HG03095 (cell line): ENCODE data around the gene MYO18A.

ENCODE experiments used
- ATAC-seq: cut with Tn5 transposase; IDR thresholded peaks from one replicate; pipeline ENCODE4 v1.9.1; 2021; ENCODE audit warnings: moderate library complexity; ENCODE audit not compliant: unreplicated experiment

MYO18A gene

GRCh38 chr17:29038085-29038795 lies 142.0 kb downstream of the MYO18A start:
- ATAC-seq: no peak

- no peak for ATAC-seq
Observed at GRCh38 chr17:29037739-29038084, 142.5 kb downstream of the MYO18A start.

- ATAC-seq: no peak
Observed at GRCh38 chr17:29036584-29036983, 143.6 kb downstream of the MYO18A start.

- no peak for ATAC-seq
Observed at GRCh38 chr17:29034510-29034909, 145.7 kb downstream of the MYO18A start.

DNA sequence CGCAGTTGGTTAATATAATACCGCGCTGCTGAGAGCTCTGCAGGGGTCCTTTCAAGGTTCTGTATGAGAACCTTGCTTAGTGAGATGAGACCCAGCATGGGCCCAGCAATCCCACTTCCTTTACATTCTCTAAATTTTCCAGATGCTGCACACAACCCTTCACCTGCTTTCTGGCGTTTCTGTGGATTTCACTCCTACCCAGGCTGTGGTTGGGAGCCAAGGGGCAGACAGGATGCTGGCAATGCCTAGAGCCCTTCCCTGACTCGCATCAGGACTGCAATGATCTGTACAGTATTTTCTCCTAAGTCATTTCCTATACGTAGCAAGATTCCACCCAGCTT lies 147.4 kb downstream of the MYO18A start:
- ATAC-seq: no peak

DNA sequence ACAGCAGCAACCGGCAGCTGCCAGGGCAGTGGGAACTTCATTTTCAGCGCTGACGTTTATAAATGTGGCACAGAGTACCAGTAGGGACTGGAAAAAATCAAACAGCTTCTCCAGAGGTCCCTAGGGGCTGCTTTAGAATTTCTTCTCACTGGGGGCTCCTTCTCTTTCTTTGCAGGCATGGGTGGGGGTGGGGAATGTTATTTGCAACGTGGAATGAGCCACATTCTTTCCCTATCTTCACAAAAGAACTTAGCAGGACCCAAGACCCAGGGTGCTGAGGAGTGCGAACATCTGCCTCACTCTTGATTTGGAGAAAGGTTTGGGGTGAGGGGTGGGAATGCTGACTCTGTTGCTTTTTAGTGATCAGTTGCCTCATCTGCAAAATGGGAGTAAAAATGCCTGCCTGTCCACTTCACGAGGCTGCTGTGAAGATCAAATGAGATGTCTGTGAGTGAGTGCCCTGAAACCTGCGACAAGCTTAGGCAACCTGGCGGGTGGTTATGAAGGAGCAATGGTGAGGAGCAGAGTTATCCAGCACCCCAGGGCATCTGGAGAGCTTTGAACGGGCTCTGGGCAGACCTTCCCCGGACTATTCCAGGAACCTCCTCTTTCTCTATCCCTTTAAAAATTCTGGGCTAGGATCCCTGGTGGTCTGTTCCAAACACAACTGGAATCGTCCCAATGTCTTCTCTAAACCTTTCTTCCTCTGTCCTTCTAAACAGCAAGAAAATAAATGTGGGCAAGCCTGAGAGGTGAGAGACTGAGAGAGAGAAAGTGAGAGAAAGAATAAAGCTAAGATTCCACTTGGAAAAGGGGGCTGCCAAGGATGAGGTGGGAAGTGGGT lies 148.0 kb downstream of the MYO18A start:
- no peak for ATAC-seq

DNA sequence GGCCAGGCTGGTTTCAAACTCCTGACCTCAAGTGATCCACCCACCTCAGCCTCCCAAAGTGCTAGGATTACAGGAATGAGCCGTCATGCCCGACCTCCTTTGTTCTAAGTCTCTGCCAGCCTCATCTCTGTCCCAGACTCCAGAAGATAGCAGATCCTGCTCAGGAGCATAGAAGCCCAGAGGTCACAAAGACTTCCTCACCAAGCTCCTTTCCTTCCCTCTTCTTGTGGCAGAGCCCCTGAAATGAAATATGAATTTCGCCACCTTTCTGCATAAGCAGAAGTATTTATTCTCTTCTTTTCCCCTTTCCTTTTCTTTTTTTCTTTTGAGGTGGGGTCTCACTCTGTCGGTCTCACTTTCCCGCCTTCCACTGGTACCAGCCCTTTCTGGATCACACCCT lies 148.7 kb downstream of the MYO18A start:
- no peak for ATAC-seq

DNA sequence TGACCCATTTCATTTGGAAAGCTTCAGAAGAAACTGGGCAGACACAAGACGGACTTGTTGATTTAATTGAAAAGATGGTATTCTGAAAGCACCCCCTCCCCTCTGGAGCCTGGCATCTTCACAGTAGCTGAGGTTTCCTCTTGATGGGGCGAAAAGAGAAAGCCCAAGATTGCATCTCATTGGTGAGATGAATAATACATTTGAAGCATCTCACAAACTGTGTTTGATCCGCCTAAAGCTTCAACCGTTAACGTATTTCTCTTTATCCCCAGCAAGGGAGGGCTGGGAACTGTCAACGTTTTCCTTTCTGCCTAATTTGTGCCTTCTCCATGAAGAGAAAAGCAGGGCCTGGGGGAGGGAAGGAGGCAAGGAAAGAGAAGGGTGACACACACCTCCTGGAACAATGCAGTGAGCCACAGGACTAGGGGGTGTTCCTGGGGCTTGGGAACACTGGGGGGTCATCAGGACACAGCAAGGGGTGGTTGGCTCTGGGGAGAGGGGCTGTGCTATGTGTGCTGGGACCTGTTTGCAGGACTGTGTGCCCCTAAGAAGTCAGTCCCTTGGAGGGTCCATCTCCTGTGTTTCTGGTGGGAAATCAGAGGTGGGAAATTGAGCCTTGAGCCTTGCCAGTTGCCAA lies 155.8 kb downstream of the MYO18A start:
- no peak for ATAC-seq

- ATAC-seq: no peak
Observed at GRCh38 chr17:29022074-29022473, 158.1 kb downstream of the MYO18A start.

DNA sequence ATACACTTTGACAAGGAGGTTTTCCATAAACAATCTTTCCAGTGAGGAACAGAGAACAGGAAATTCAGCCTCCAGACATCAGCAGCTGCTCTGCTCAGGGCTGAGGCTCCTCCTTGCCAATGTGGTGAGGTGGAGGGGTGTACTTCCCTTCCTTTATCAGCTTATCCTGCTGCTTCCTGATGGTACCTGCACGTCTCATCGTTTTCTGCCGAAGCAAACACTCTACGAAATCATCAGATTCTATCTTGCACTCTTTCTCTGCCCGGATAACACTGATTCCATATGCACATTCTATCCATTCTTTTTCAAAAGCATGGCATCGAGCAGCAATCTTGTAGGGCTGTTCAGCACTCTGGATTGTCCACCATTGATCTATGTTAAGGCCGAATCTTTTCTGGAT lies 159.0 kb downstream of the MYO18A start:
- ATAC-seq: no peak
